HS-27A (cell line): ENCODE measurements around the gene SCAPER.
"Not testable (repeated sequence)": the region's sequence is repeated elsewhere in the genome, so short reads cannot be mapped to it uniquely, and the experiment has no call there.

Experiments
- DNase-seq: peaks from one replicate; pipeline ENCODE4 v3.0.0-alpha.2; 2012; ENCODE audit warnings: low read depth, missing footprints

Gene SCAPER

GRCh38 chr15:76495487-76495886 lies 409.7 kb downstream of the SCAPER start:
- no peak for DNase-seq

DNA sequence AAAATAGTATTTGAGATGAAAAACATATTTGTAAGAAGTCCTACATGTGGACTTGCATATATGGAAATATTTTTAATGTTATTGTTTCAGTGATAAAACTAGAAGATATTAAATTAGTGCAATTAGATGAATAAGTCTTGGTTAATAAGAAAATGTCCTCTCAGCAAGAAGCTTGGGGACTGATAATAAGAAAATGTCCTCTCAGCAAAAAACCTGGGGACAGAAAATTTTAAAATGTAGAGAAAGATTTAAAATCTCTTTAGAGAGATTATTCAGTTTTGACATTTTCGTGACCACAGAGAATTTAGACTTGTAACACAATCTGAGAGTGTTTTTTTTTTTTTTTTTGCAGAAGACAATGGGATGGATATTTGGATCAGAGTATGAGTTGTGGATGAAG lies 412.6 kb downstream of the SCAPER start:
- DNase-seq: no peak

DNA sequence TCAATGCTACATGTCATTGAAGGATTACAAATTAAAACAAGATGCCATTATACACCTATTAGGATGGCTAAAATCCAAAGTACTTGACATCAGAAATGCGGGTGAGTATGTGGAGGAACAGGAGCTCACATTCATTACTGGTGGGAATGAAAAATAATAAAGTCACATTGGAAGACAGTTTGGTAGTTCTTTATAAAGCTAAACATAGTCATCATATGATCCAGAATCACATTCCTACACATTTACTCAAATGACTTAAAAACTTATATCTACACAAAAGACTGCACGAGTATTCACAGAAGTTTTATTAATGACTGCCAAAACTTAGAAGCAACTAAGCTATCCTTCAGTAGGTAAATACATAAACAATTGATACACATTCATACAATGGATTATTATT lies 421.4 kb downstream of the SCAPER start:
- DNase-seq: no peak

DNA sequence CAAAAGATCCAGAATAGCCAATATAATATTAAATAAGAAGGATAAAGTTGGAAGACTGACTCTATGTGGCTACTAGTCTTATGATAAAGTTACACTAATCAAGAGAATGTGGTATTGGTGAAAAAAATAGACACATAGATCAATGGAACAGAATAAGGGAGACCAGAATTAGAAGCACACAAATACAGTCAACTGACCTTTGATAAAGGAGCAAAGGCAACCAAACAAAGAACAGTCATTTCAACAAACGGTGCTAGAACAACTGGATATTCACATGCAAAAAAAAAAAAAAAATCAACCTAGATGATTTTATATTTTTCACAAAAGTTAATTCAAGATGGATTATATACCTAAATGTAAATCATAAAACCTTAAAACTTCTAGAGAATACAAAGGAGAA lies 422.1 kb downstream of the SCAPER start:
- no peak for DNase-seq

GRCh38 chr15:76480267-76480666 lies 424.9 kb downstream of the SCAPER start:
- DNase-seq: no peak

DNA sequence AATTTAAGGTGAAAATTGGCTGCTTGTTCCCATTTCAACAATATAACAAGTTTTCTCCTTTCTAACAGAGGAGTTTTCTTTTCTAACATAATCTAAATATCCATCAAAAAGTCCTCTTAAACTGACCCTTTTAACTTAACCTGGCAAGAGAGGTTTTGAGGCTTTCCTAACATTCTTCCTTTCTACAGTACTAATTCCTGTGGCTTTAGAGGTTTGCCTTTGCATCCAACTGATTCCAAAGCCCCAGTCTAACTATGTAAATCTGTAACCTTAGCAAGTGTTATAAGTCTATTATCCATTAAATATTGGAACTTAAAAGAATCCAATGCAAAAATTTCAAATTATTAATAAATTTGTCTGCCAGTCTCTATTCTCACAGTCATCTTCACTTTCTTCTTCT lies 434.4 kb downstream of the SCAPER start:
- no peak for DNase-seq

- DNase-seq: no peak
Measured at GRCh38 chr15:76468722-76469121, 436.4 kb downstream of the SCAPER start.

- DNase-seq: no peak
Measured at GRCh38 chr15:76467136-76467535, 438.0 kb downstream of the SCAPER start.

- DNase-seq: no peak
Measured at GRCh38 chr15:76465728-76466127, 439.4 kb downstream of the SCAPER start.

GRCh38 chr15:76464247-76464646 lies 440.9 kb downstream of the SCAPER start:
- no peak for DNase-seq

- DNase-seq: peak; percentile 23
Measured at GRCh38 chr15:76460871-76461270, 444.3 kb downstream of the SCAPER start.

GRCh38 chr15:76460347-76460746 lies 444.8 kb downstream of the SCAPER start:
- DNase-seq: no peak

DNA sequence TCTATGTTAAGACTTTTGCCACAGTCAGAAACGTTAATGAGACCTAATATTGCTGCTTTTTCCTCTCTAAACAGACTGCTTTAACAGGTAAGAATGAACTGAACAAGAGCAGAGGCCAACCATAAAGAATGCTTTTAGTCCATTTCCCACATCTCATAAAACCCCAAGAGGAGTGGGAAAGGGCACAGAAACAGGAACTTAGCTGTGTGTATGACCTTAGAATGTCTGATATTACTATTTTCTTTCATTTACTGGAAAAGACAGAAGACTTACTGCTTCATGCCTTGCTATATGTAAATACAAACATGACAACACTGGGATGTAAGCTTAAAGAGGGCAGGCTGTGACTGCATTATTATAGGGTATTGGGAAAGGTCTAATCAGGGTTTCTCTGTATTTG lies 453.6 kb downstream of the SCAPER start:
- no peak for DNase-seq

GRCh38 chr15:76449455-76449854 lies 455.7 kb downstream of the SCAPER start:
- no peak for DNase-seq

GRCh38 chr15:76448755-76449154 lies 456.4 kb downstream of the SCAPER start:
- no peak for DNase-seq

DNA sequence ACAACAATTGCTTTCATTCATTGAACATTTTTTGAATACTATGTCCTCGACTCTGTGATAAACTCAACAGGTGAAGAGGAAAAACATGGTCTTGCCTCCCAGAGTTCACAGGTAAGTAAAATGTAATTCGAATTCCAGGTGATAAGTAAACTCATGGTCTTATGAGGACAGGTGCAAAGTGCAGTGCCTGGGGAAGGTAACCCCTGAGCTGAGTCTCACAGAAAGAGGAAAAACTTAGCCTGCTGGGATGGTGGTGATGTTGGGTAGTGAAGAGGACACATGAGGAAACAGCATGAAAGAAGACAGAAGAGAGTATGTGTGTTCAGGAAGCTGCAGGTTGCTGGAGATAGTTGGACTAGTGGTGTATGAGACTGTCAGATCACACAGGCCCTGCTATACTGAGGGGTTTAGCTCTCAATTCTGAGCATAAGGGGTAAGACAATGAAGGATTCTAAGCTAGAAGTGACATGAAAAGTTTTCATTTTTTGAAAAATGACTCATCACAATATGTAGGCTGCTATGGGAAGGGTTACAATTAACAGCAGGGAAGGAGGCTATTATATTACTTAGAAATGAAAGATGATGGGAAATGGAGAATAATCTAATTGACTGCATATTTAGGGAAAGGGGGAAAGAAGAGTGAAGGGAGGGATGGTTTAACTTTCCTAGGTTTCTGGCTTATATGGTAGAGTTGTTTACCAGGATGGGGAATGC lies 457.3 kb downstream of the SCAPER start:
- no peak for DNase-seq

DNA sequence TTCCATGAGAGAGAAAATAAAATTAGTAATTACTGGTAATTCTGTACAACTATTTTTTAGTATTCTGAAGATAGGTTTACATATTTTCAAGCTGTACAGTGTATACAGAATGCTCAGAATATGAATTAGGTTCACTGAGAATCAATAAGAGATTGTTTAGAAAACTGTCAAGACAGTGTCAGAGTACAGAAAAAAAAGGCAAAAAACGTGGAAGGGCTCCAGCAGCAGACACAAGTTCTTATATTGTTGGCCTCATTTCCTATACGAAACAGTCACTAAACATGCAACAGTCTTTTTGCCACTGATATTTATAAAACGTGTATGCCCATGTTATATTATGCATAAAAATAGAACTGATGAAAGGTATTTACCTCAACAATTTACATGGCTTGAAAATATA lies 464.7 kb downstream of the SCAPER start:
- no peak for DNase-seq

GRCh38 chr15:76439542-76439941 lies 465.6 kb downstream of the SCAPER start:
- DNase-seq: no peak

- peak; percentile 79 for DNase-seq
Measured at GRCh38 chr15:76433798-76434400, 471.2 kb downstream of the SCAPER start.

- not testable (repeated sequence) for DNase-seq
Measured at GRCh38 chr15:76433036-76433435, 472.1 kb downstream of the SCAPER start.

DNA sequence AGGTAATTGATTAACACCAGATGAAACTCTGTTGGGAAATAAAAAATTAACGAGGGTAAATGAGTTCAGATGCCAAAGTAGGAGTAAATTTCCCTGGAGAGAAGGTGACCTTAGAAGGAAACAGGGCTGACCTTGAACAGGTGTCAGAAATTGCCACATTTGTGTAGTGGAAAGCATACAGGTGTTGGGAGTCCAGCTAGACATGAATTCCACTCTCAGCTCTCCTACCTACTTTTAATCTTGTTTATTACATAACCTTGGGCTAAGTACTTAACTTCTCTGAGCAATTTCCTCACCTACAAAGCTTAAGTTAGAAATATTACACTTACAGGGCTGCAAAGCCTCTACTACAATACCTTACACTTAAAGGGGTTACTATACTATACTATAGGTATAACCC lies 472.5 kb downstream of the SCAPER start:
- DNase-seq: no peak

GRCh38 chr15:76431971-76432370 lies 473.2 kb downstream of the SCAPER start:
- peak; percentile 86 for DNase-seq

GRCh38 chr15:76430711-76431110 lies 474.4 kb downstream of the SCAPER start:
- DNase-seq: not testable (repeated sequence)

- DNase-seq: no peak
Measured at GRCh38 chr15:76429661-76430060, 475.5 kb downstream of the SCAPER start.
